HepG2 (cell line): ENCODE results near the gene IMPDH2. TPM values are rescaled to one million over a fixed set of nuclear protein-coding genes. Genes with fewer than 3 reads are reported as not detected.

Experiments used
- FOXC1 ChIP-seq: sonication (generic); formaldehyde crosslinking; IDR thresholded peaks from 2 replicates; pipeline ENCODE4 v1.8.0; 2022; ENCODE audit warnings: mild to moderate bottlenecking, missing genetic modification reagents, borderline replicate concordance
- GTF2F1 ChIP-seq: fragments of 150-350 bp; IDR thresholded peaks from 2 replicates; pipeline ENCODE4 v1.6.1; 2014; ENCODE audit warnings: low read length
- HNRNPH1 ChIP-seq: fragments of 200-400 bp; formaldehyde crosslinking; optimal IDR thresholded peaks from 2 replicates; pipeline ENCODE3; 2017; ENCODE audit warnings: mild to moderate bottlenecking, low read depth, low read length
- KDM2A ChIP-seq: sonication (generic); formaldehyde crosslinking; IDR thresholded peaks from 2 replicates; pipeline ENCODE4 v1.4.0; 2020; ENCODE audit warnings: low read depth, missing genetic modification reagents, borderline replicate concordance
- MED8 ChIP-seq: sonication (generic); formaldehyde crosslinking; IDR thresholded peaks from 2 replicates; pipeline ENCODE4 v1.8.1; 2023; ENCODE audit warnings: mild to moderate bottlenecking, missing genetic modification reagents; ENCODE audit not compliant: insufficient replicate concordance
- NFYC ChIP-seq: IDR thresholded peaks from 2 replicates; pipeline ENCODE4 v1.6.1; 2016; ENCODE audit warnings: missing genetic modification reagents, missing compliant biosample characterization
- YEATS4 ChIP-seq: sonication (generic); formaldehyde crosslinking; IDR thresholded peaks from 2 replicates; pipeline ENCODE4 v1.4.0; 2020; ENCODE audit warnings: missing genetic modification reagents, borderline replicate concordance
- ZBTB21 ChIP-seq: sonication (generic); formaldehyde crosslinking; IDR thresholded peaks from 2 replicates; pipeline ENCODE4 v1.4.0; 2020; ENCODE audit warnings: missing genetic modification reagents
- ZNF24 ChIP-seq: fragments of 450-650 bp; IDR thresholded peaks from 2 replicates; pipeline ENCODE4 v1.6.1; 2017; ENCODE audit warnings: antibody characterized with exemption, mild to moderate bottlenecking
- ZNF773 ChIP-seq: sonication (generic); formaldehyde crosslinking; IDR thresholded peaks from 2 replicates; pipeline ENCODE4 v1.4.0; 2020; ENCODE audit warnings: missing genetic modification reagents, borderline replicate concordance
- polyA plus RNA-seq, 8 experiments: library from polyadenylated mRNA; depleted of rRNA in 3 of 8; stranded (reverse) in 7 of 8; unstranded in 1 of 8; fragments of >200 nt; fragmentation: Illumina TruSeq in 4 of 8; extraction: Trizol in 4 of 8; gene quantifications; 2 replicates each; pipeline versions ENCODE4 v1.2.1 to v1.2.3, GENCODE V29; 2011 to 2016; ENCODE audit warnings: low read depth in 4 of 8, missing spikeins in 1 of 8, mixed read lengths in 1 of 8; ENCODE audit not compliant: insufficient read depth in 1 of 8
- total RNA-seq, 5 experiments: library from RNA; depleted of rRNA; stranded (reverse); fragments of >200 nt; fragmentation: Illumina TruSeq; extraction: Trizol; gene quantifications; 2 replicates each; pipeline ENCODE4 v1.2.3, GENCODE V29; 2016; ENCODE audit warnings: low read depth in 1 of 5
- TF ChIP-seq, protein P1 (sequence below): sonication (generic); formaldehyde crosslinking; IDR thresholded peaks from 2 replicates; pipeline ENCODE4 v1.4.0; 2020; ENCODE audit warnings: missing genetic modification reagents, borderline replicate concordance
- TF ChIP-seq, protein P2 (sequence below): sonication (generic); formaldehyde crosslinking; conservative IDR thresholded peaks from 2 replicates; pipeline ENCODE4 v1.4.0; 2020; ENCODE audit warnings: missing genetic modification reagents
- TF ChIP-seq, protein P3 (sequence below): IDR thresholded peaks from 2 replicates; pipeline ENCODE4 v1.6.1; 2016; ENCODE audit warnings: missing biosample characterization, missing genetic modification reagents, low read depth
- TF ChIP-seq, protein P4 (sequence below): sonication (generic); formaldehyde crosslinking; IDR thresholded peaks from 2 replicates; pipeline ENCODE4 v1.8.1; 2023; ENCODE audit warnings: mild to moderate bottlenecking, moderate library complexity, missing genetic modification reagents
- TF ChIP-seq, protein P5 (sequence below): sonication (generic); formaldehyde crosslinking; IDR thresholded peaks from 2 replicates; pipeline ENCODE4 v1.4.0; 2020; ENCODE audit warnings: missing genetic modification reagents, mild to moderate bottlenecking, borderline replicate concordance
- TF ChIP-seq, protein P6 (sequence below): sonication (generic); formaldehyde crosslinking; IDR thresholded peaks from 2 replicates; pipeline ENCODE4 v1.8.0; 2022; ENCODE audit warnings: mild to moderate bottlenecking, missing genetic modification reagents

The IMPDH2 gene
- total and polyA plus RNA-seq, 2 of the 13 experiments (the other 11 are each of a cell fraction or from before 2014, with no cell fraction given) = 248 to 260 TPM

DNA sequence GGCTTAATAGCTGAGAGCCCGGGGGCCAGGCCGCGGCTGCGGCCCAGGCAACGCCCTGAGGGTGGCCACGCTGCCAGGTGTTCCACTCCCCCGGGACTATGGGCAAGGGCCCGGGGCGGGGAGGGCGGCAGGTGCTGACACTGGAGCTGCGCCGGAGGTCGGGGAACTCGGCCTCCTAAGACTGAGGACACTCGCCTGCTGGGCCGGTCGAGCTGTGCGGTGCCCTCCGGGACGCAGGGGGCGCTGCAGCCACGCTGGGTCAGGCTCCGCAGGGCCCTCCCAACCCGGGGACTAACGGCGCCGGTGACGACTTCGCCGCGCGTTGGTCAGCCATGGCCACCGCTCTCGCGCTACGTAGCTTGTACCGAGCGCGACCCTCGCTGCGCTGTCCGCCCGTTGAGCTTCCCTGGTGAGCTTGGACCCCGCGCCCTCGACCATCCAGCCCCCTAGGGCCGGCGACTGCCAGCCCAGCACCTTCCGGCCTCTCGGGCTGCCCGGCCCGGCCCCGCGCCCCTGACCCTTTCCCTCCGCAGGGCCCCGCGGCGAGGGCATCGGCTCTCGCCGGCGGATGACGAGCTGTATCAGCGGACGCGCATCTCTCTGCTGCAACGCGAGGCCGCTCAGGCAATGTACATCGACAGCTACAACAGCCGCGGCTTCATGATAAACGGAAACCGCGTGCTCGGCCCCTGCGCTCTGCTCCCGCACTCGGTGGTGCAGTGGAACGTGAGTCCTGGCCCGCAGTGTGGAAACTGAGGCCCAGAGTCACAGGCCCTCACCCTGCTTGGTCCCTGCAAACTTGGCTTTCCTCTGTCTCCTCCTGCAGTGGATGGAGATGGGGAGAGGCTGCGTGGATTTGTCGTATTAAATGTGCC is 7.1 kb downstream of the IMPDH2 start, which contains the start of gene NDUFAF3 (continued):
- TF ChIP-seq ZNF773 (CRISPR knock-in tag) (no peak), KDM2A (peak; percentile 90), HNRNPH1 (no peak), GTF2F1 (peak; percentile 69; the same call in 1 of the 2 replicates), NFYC (CRISPR knock-in tag) (peak; percentile 37; the same call in 1 of the 2 replicates), YEATS4 (CRISPR knock-in tag) (peak; percentile 94), FOXC1 (peak; percentile 52), MED8 (CRISPR knock-in tag) (peak; percentile 64), ZNF24 (0 out of 2 replicates have a peak, but pooled peaks have one; percentile 10), ZBTB21 (CRISPR knock-in tag) (no peak)
- TF ChIP-seq, protein P1, sequence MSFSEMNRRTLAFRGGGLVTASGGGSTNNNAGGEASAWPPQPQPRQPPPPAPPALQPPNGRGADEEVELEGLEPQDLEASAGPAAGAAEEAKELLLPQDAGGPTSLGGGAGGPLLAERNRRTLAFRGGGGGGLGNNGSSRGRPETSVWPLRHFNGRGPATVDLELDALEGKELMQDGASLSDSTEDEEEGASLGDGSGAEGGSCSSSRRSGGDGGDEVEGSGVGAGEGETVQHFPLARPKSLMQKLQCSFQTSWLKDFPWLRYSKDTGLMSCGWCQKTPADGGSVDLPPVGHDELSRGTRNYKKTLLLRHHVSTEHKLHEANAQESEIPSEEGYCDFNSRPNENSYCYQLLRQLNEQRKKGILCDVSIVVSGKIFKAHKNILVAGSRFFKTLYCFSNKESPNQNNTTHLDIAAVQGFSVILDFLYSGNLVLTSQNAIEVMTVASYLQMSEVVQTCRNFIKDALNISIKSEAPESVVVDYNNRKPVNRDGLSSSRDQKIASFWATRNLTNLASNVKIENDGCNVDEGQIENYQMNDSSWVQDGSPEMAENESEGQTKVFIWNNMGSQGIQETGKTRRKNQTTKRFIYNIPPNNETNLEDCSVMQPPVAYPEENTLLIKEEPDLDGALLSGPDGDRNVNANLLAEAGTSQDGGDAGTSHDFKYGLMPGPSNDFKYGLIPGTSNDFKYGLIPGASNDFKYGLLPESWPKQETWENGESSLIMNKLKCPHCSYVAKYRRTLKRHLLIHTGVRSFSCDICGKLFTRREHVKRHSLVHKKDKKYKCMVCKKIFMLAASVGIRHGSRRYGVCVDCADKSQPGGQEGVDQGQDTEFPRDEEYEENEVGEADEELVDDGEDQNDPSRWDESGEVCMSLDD (CRISPR knock-in tag) = peak; percentile 80; the same call in 1 of the 2 replicates
- TF ChIP-seq, protein P2, sequence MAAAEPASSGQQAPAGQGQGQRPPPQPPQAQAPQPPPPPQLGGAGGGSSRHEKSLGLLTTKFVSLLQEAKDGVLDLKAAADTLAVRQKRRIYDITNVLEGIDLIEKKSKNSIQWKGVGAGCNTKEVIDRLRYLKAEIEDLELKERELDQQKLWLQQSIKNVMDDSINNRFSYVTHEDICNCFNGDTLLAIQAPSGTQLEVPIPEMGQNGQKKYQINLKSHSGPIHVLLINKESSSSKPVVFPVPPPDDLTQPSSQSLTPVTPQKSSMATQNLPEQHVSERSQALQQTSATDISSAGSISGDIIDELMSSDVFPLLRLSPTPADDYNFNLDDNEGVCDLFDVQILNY (CRISPR knock-in tag) = peak; percentile 46; the same call in 1 of the 2 replicates
- TF ChIP-seq, protein P3, sequence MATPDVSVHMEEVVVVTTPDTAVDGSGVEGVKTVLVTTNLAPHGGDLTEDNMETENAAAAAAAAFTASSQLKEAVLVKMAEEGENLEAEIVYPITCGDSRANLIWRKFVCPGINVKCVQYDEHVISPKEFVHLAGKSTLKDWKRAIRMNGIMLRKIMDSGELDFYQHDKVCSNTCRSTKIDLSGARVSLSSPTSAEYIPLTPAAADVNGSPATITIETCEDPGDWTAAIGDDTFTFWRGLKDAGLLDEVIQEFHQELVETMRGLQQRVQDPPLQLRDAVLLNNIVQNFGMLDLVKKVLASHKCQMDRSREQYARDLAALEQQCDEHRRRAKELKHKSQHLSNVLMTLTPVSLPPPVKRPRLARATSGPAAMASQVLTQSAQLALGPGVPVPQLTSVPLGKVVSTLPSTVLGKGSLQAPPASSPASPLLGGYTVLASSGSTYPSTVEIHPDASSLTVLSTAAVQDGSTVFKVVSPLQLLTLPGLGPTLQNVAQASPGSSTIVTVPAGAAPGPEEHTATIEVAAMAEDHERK (CRISPR knock-in tag) = peak; percentile 74
- TF ChIP-seq, protein P4, sequence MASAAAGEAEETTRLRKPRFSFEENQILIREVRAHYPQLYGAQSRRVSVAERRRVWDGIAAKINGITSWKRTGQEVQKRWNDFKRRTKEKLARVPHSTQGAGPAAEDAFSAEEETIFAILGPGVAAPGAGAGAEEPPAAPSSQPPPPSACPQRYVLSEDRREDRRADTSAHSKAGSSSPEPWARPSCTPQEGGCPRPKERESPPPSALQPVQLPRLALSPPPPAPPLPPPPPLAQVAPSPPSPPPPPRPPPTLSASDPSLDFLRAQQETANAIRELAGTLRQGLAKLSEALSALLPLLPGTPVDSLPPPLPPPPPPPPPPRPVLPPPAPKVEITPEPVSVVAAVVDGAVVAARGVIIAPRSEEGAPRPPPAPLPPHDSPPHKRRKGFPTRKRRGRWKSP (CRISPR knock-in tag) = peak; percentile 64
- TF ChIP-seq, protein P5, sequence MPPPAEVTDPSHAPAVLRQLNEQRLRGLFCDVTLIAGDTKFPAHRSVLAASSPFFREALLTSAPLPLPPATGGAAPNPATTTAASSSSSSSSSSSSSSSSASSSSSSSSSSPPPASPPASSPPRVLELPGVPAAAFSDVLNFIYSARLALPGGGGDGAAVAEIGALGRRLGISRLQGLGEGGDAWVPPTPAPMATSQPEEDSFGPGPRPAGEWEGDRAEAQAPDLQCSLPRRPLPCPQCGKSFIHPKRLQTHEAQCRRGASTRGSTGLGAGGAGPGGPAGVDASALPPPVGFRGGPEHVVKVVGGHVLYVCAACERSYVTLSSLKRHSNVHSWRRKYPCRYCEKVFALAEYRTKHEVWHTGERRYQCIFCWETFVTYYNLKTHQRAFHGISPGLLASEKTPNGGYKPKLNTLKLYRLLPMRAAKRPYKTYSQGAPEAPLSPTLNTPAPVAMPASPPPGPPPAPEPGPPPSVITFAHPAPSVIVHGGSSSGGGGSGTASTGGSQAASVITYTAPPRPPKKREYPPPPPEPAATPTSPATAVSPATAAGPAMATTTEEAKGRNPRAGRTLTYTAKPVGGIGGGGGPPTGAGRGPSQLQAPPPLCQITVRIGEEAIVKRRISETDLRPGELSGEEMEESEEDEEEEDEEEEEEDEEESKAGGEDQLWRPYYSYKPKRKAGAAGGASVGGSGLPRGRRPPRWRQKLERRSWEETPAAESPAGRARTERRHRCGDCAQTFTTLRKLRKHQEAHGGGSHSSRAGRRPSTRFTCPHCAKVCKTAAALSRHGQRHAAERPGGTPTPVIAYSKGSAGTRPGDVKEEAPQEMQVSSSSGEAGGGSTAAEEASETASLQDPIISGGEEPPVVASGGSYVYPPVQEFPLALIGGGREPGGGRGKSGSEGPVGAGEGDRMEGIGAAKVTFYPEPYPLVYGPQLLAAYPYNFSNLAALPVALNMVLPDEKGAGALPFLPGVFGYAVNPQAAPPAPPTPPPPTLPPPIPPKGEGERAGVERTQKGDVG = no peak
- TF ChIP-seq, protein P6, sequence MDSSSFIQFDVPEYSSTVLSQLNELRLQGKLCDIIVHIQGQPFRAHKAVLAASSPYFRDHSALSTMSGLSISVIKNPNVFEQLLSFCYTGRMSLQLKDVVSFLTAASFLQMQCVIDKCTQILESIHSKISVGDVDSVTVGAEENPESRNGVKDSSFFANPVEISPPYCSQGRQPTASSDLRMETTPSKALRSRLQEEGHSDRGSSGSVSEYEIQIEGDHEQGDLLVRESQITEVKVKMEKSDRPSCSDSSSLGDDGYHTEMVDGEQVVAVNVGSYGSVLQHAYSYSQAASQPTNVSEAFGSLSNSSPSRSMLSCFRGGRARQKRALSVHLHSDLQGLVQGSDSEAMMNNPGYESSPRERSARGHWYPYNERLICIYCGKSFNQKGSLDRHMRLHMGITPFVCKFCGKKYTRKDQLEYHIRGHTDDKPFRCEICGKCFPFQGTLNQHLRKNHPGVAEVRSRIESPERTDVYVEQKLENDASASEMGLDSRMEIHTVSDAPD (CRISPR knock-in tag) = no peak
